Measurements from ENCODE around the gene RPS21. TPM values are rescaled to one million over a fixed set of nuclear protein-coding genes. Genes with fewer than 3 reads are reported as not detected.

The RPS21 gene
- total and polyA plus RNA-seq, 2 of the 13 experiments (the other 11 are each of a cell fraction or from before 2014, with no cell fraction given): 2,647 to 11,063 TPM

DNA sequence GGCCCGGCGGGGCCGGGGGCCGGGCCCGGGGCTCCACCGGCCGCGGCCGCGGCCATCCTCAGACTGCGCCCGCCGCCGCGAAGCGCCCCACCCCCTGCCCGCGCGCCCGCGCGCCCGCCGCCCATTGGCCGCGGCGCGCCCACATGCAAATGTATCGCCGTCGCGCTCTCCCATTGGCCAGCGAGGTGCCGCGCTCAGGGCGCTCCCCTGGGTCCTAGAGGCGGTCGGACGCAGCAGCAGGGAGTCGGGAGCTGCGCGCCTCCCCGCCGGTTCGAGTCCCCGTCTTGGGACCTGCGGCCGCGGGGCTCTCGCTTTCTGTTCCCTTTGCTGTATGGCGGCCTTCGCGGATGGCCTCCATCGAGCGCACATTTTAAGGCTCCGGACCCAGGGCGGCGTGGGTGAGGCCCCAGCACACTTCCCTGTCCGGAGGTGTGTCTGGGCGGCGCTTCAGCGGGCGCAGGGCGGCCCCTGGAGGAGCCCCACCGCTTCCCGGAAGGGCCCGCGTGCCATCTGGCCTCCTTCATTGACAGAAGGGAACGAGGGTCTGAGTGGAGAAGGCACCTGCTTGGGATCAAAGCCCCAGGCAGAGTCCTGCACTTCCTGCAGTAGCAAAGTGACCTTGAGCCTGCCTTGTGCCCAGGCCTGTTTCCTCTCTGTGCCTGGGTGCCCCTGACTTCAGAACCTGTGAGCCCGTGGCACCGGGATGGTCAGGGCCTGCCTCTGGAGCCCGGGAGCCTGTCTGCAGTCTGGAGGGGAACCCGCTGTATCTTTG is 20.5 kb downstream of the RPS21 start, which contains the start of gene CABLES2 (continued):
- TF ChIP-seq, protein P1, sequence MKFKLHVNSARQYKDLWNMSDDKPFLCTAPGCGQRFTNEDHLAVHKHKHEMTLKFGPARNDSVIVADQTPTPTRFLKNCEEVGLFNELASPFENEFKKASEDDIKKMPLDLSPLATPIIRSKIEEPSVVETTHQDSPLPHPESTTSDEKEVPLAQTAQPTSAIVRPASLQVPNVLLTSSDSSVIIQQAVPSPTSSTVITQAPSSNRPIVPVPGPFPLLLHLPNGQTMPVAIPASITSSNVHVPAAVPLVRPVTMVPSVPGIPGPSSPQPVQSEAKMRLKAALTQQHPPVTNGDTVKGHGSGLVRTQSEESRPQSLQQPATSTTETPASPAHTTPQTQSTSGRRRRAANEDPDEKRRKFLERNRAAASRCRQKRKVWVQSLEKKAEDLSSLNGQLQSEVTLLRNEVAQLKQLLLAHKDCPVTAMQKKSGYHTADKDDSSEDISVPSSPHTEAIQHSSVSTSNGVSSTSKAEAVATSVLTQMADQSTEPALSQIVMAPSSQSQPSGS (CRISPR knock-in tag; IDR thresholded peaks at IDR 0.05): peak; percentile 87
- TF ChIP-seq ZNF296 (CRISPR knock-in tag; conservative IDR thresholded peaks at IDR 0.05) (peak; percentile 78; the same call in 1 of the 2 replicates), ARNT (IDR thresholded peaks at IDR 0.05) (no peak), IKZF1 (IDR thresholded peaks at IDR 0.05) (no peak), ZNF143 (CRISPR knock-in tag; IDR thresholded peaks at IDR 0.05) (peak; percentile 54), ZNF121 (CRISPR knock-in tag; IDR thresholded peaks at IDR 0.05) (no peak), ZNF124 (CRISPR knock-in tag; IDR thresholded peaks at IDR 0.05) (peak; percentile 80; the same call in 1 of the 2 replicates), ZNF501 (CRISPR knock-in tag; IDR thresholded peaks at IDR 0.05) (peak; percentile 99), PAF1 (CRISPR knock-in tag; IDR thresholded peaks at IDR 0.05) (no peak), ZNF337 (CRISPR knock-in tag; IDR thresholded peaks at IDR 0.05; ENCODE audit: borderline replicate concordance, low read depth) (0 out of 2 replicates have a peak, but pooled peaks have one; percentile 69), TBX2 (CRISPR knock-in tag; IDR thresholded peaks at IDR 0.05; ENCODE audit: borderline replicate concordance) (peak; percentile 93), TARDBP (CRISPR knock-in tag; IDR thresholded peaks at IDR 0.05) (peak; percentile 86), ZBTB20 (CRISPR knock-in tag; IDR thresholded peaks at IDR 0.05; ENCODE audit: borderline replicate concordance, low read depth) (peak; percentile 90), GPN1 (CRISPR knock-in tag; IDR thresholded peaks at IDR 0.05; ENCODE audit: borderline replicate concordance) (0 out of 2 replicates have a peak, but pooled peaks have one; percentile 49)
- TF ChIP-seq, protein P2, sequence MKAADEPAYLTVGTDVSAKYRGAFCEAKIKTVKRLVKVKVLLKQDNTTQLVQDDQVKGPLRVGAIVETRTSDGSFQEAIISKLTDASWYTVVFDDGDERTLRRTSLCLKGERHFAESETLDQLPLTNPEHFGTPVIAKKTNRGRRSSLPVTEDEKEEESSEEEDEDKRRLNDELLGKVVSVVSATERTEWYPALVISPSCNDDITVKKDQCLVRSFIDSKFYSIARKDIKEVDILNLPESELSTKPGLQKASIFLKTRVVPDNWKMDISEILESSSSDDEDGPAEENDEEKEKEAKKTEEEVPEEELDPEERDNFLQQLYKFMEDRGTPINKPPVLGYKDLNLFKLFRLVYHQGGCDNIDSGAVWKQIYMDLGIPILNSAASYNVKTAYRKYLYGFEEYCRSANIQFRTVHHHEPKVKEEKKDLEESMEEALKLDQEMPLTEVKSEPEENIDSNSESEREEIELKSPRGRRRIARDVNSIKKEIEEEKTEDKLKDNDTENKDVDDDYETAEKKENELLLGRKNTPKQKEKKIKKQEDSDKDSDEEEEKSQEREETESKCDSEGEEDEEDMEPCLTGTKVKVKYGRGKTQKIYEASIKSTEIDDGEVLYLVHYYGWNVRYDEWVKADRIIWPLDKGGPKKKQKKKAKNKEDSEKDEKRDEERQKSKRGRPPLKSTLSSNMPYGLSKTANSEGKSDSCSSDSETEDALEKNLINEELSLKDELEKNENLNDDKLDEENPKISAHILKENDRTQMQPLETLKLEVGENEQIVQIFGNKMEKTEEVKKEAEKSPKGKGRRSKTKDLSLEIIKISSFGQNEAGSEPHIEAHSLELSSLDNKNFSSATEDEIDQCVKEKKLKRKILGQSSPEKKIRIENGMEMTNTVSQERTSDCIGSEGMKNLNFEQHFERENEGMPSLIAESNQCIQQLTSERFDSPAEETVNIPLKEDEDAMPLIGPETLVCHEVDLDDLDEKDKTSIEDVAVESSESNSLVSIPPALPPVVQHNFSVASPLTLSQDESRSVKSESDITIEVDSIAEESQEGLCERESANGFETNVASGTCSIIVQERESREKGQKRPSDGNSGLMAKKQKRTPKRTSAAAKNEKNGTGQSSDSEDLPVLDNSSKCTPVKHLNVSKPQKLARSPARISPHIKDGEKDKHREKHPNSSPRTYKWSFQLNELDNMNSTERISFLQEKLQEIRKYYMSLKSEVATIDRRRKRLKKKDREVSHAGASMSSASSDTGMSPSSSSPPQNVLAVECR (CRISPR knock-in tag; IDR thresholded peaks at IDR 0.05; ENCODE audit: borderline replicate concordance): peak; percentile 83
- TF ChIP-seq, protein P3, sequence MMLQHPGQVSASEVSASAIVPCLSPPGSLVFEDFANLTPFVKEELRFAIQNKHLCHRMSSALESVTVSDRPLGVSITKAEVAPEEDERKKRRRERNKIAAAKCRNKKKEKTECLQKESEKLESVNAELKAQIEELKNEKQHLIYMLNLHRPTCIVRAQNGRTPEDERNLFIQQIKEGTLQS (CRISPR knock-in tag; IDR thresholded peaks at IDR 0.05): peak; percentile 56; the same call in 1 of the 2 replicates
- TF ChIP-seq, protein P4, sequence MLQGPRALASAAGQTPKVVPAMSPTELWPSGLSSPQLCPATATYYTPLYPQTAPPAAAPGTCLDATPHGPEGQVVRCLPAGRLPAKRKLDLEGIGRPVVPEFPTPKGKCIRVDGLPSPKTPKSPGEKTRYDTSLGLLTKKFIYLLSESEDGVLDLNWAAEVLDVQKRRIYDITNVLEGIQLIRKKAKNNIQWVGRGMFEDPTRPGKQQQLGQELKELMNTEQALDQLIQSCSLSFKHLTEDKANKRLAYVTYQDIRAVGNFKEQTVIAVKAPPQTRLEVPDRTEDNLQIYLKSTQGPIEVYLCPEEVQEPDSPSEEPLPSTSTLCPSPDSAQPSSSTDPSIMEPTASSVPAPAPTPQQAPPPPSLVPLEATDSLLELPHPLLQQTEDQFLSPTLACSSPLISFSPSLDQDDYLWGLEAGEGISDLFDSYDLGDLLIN (CRISPR knock-in tag; IDR thresholded peaks at IDR 0.05; ENCODE audit: borderline replicate concordance): peak; percentile 97; the same call in 1 of the 2 replicates
- TF ChIP-seq, protein P5, sequence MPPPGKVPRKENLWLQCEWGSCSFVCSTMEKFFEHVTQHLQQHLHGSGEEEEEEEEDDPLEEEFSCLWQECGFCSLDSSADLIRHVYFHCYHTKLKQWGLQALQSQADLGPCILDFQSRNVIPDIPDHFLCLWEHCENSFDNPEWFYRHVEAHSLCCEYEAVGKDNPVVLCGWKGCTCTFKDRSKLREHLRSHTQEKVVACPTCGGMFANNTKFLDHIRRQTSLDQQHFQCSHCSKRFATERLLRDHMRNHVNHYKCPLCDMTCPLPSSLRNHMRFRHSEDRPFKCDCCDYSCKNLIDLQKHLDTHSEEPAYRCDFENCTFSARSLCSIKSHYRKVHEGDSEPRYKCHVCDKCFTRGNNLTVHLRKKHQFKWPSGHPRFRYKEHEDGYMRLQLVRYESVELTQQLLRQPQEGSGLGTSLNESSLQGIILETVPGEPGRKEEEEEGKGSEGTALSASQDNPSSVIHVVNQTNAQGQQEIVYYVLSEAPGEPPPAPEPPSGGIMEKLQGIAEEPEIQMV (CRISPR knock-in tag; IDR thresholded peaks at IDR 0.05; ENCODE audit: low read depth): peak; percentile 76

Measured in HepG2 (cell line).